ENCODE measurements around the gene CCDC174.

The CCDC174 gene

DNA sequence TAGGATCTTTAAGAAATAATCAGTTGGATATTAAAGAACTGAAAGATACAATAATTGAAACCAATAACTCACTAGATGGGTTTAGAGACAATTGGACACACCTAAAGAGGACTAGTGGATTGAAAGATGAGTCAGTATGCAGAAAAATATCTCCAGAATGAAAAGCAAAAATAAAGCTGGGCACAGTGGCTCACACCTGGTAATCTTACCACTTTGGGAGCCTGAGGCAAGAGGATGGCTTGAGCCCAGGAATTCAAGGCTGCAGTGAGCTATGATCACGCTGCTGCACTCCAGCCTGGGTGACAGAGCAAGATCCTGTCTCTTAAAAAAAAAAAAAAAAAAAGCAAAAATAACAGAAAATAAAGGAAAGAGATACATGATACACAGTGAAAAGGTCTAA lies 37.4 kb upstream of the CCDC174 start:
- H3K4me1 ChIP-seq (ENCODE audit: control insufficient read depth, insufficient read depth, low read length), result no peaks in the 10 kb centered on the region
- no peak overlapping the region for H3K9ac ChIP-seq (ENCODE audit: low read length)
- H3K27me3 ChIP-seq (replicated peaks; ENCODE audit: control insufficient read depth, insufficient read depth, low read length), result peaks cover 29% of the 10 kb centered on the region
- H3K36me3 ChIP-seq (ENCODE audit: control insufficient read depth, insufficient read depth, low read length, severe bottlenecking), result no peaks in the 10 kb centered on the region
- H3K9me3 ChIP-seq (ENCODE audit: control insufficient read depth, low read length), result no peaks in the 10 kb centered on the region
- H3K4me3 ChIP-seq (ENCODE audit: low read length), result no peak overlapping the region
- DNase-seq (ENCODE audit: low read depth), result no peak

DNA sequence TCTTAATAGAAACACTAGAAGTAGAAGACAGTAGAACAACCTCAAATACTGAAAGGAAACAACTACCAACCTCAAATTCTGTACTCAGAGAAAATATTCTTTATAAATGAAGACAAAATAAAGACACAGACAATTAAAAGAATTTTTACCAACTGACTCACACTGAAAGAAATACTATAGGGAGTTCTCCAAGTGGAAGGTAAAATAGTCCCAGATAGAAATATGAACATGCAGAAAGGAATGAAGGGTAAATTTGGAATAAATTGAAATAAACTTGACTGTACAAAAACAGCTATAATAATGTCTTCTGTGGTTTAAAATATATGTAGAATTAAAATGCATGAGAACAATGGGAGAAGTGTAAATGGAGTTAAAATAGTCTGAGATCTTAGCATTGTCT lies 36.7 kb upstream of the CCDC174 start:
- no peaks in the 10 kb centered on the region for H3K36me3 ChIP-seq (ENCODE audit: control insufficient read depth, insufficient read depth, low read length, severe bottlenecking)
- DNase-seq (ENCODE audit: low read depth), result no peak
- H3K4me1 ChIP-seq (ENCODE audit: control insufficient read depth, insufficient read depth, low read length), result no peaks in the 10 kb centered on the region
- H3K9me3 ChIP-seq (ENCODE audit: control insufficient read depth, low read length), result no peaks in the 10 kb centered on the region
- H3K4me3 ChIP-seq (ENCODE audit: low read length), result no peak overlapping the region
- H3K9ac ChIP-seq (ENCODE audit: low read length), result no peak overlapping the region
- H3K27me3 ChIP-seq (replicated peaks; ENCODE audit: control insufficient read depth, insufficient read depth, low read length), result peaks cover 34% of the 10 kb centered on the region

DNA sequence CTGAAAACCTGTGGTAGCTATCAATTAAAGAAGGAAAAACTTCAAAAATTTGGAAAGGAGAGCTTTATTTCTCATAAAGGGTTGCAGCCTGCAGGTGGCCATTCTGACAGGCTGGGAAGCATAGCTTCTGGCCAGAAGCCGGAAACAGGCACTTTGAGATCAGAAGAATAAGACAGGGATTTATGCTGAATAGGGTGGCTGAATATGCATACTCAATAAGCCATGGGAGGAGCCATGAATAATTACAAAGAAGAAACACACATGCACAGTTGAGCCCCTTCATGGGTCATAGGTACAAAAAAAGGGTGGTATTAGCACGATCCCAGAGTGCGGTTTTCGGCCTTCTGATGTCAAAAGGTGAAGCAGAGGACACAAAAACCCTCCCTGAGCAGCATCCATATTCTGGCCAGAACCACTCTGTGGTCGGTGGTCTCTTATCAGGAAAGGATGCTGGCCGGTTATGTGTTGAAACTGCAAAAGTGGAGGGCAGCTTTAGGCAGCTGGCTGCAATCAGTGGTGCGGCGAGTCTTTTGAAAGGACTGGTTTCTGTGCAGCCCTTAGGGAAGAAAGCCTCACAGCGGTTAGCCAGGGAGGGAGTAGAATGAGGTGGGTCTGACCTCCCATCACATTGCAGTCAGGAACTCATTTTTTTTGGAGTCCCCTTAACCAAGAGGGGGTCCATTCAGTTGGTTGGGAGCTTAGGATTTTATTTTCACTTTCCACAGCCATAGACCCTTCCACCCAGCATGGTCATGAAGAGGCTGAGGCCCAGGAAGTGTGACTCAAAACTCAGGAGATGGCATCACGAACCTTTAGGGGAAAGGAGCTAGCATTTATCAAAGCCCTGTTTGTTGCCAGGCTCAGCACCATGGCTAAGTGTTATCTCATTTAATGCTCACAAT lies 34.7 kb upstream of the CCDC174 start:
- Histone ChIP-seq H3K9me3 (ENCODE audit: control insufficient read depth, low read length) (no peaks in the 10 kb centered on the region), H3K36me3 (ENCODE audit: control insufficient read depth, insufficient read depth, low read length, severe bottlenecking) (no peaks in the 10 kb centered on the region), H3K4me1 (ENCODE audit: control insufficient read depth, insufficient read depth, low read length) (no peaks in the 10 kb centered on the region), H3K4me3 (ENCODE audit: low read length) (no peak overlapping the region), H3K27me3 (replicated peaks; ENCODE audit: control insufficient read depth, insufficient read depth, low read length) (peaks cover 30% of the 10 kb centered on the region), H3K9ac (ENCODE audit: low read length) (no peak overlapping the region)
- DNase-seq (ENCODE audit: low read depth), result no peak

DNA sequence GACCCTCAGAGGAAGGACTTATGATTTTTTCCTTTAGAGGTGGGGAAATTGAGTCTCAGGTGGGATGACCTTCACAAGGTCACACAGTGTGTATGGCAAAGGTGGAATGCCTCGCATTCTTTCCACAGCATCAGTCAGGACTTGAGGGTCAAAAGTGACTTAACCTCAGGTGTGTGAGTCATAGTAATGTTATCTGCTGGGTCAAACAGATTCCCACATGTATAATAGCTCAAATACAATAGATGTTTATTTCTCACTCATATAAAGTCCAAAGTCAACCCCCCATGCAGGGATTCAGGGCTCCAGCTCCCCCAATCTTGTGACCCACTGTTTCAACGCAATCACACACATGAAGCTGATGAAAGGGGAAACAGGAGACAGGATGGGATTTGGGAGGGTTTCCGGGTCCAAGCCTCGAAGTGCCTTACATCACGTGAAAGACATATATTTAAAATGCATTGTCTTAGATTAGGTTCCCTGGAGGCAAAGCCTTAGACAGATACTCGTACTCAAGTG lies 34.0 kb upstream of the CCDC174 start:
- Histone ChIP-seq H3K27me3 (replicated peaks; ENCODE audit: control insufficient read depth, insufficient read depth, low read length) (peaks cover 26% of the 10 kb centered on the region), H3K9ac (ENCODE audit: low read length) (no peak overlapping the region), H3K36me3 (ENCODE audit: control insufficient read depth, insufficient read depth, low read length, severe bottlenecking) (no peaks in the 10 kb centered on the region), H3K4me1 (ENCODE audit: control insufficient read depth, insufficient read depth, low read length) (no peaks in the 10 kb centered on the region), H3K9me3 (ENCODE audit: control insufficient read depth, low read length) (no peaks in the 10 kb centered on the region), H3K4me3 (ENCODE audit: low read length) (no peak overlapping the region)
- no peak for DNase-seq (ENCODE audit: low read depth)

DNA sequence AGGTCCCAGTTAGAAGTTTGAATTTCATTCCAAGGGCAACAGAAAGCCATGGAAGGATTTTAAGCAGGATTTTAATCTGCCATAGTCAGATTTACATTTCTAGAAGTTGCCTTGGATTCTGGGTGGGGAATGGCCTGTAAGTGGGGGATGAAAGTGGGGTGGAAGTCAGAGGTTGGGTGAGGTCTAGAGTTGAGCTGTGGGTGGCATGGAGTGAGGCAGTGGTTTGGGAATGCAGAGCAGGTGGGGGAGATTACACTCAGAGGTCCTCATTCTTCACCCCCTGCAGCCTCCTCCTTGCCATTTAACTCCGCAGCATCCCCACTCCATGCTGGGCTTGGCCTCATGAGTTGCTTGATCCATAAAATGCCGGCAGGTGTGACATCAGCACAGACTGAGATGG lies 32.0 kb upstream of the CCDC174 start:
- Histone ChIP-seq H3K9me3 (ENCODE audit: control insufficient read depth, low read length) (no peaks in the 10 kb centered on the region), H3K9ac (ENCODE audit: low read length) (no peak overlapping the region), H3K4me1 (ENCODE audit: control insufficient read depth, insufficient read depth, low read length) (peaks cover 9% of the 10 kb centered on the region), H3K4me3 (ENCODE audit: low read length) (no peak overlapping the region), H3K36me3 (ENCODE audit: control insufficient read depth, insufficient read depth, low read length, severe bottlenecking) (no peaks in the 10 kb centered on the region), H3K27me3 (replicated peaks; ENCODE audit: control insufficient read depth, insufficient read depth, low read length) (peaks cover 26% of the 10 kb centered on the region)
- DNase-seq (ENCODE audit: low read depth), result no peak

DNA sequence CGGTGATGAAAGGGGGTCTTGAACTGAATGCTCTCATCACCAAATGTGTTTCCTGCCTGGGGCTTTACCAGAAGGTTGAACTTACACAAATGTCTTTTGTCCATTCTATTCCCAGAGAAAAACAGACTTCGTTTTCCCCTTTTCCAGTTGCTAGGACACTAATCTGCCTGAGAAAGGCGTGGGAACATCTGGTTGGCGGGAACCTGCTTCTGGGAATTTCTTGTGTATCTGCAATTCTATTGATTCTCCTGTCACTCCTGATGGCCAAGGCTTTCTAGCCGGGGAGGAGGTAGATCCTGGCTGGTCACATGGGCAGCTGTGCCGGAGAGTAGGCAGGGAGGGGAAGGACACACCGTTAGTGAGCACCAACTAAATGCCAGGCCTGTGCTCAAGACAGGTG lies 31.1 kb upstream of the CCDC174 start:
- no peak overlapping the region for H3K4me3 ChIP-seq (ENCODE audit: low read length)
- H3K27me3 ChIP-seq (replicated peaks; ENCODE audit: control insufficient read depth, insufficient read depth, low read length), result peaks cover 26% of the 10 kb centered on the region
- H3K4me1 ChIP-seq (ENCODE audit: control insufficient read depth, insufficient read depth, low read length), result peaks cover 14% of the 10 kb centered on the region
- no peak for DNase-seq (ENCODE audit: low read depth)
- no peaks in the 10 kb centered on the region for H3K36me3 ChIP-seq (ENCODE audit: control insufficient read depth, insufficient read depth, low read length, severe bottlenecking)
- no peaks in the 10 kb centered on the region for H3K9me3 ChIP-seq (ENCODE audit: control insufficient read depth, low read length)
- H3K9ac ChIP-seq (ENCODE audit: low read length), result no peak overlapping the region

DNA sequence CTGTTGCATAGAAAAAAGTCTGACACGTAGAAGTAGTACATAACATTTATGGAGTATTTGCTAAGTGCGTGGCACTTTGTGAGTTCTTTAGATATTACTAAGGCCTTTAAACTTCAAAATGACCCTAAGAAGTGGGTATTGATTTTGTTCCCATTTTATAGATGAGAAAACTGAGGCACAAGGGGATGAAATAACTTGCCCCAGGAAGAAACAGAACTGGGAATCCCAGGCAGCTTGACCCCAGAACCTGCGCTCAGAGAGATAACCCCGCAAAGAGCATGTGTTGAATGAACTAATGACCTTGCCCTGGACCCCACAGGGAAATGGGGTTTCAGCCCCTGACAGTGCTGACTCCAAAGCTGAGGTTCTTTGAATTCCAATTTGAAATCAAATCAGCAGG lies 30.5 kb upstream of the CCDC174 start:
- Histone ChIP-seq H3K27me3 (replicated peaks; ENCODE audit: control insufficient read depth, insufficient read depth, low read length) (peaks cover 26% of the 10 kb centered on the region), H3K9ac (ENCODE audit: low read length) (no peak overlapping the region), H3K4me3 (ENCODE audit: low read length) (no peak overlapping the region), H3K36me3 (ENCODE audit: control insufficient read depth, insufficient read depth, low read length, severe bottlenecking) (no peaks in the 10 kb centered on the region), H3K9me3 (ENCODE audit: control insufficient read depth, low read length) (no peaks in the 10 kb centered on the region), H3K4me1 (ENCODE audit: control insufficient read depth, insufficient read depth, low read length) (peaks cover 14% of the 10 kb centered on the region)
- no peak for DNase-seq (ENCODE audit: low read depth)

DNA sequence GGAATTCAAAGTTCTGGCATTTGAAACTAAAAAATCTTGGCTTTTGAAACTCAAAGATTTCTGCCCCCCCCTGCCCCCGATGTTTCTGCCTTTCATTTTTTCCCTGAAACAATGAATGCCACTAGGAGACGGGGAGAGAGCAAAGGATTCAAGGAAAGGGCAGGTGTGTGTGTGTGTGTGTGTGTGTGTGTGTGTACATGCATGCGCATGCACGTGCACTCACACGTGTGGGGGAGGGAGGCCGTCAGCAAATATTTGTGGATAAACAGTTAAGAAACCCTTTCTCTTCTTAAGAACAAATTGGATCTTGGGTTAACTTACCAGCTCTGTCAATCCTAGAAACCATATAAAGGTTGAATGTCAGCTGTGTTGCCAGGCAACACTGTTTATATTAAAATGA lies 29.2 kb upstream of the CCDC174 start:
- Histone ChIP-seq H3K9ac (ENCODE audit: low read length) (no peak overlapping the region), H3K4me1 (ENCODE audit: control insufficient read depth, insufficient read depth, low read length) (peaks cover 18% of the 10 kb centered on the region), H3K4me3 (ENCODE audit: low read length) (no peak overlapping the region), H3K27me3 (replicated peaks; ENCODE audit: control insufficient read depth, insufficient read depth, low read length) (peaks cover 26% of the 10 kb centered on the region), H3K9me3 (ENCODE audit: control insufficient read depth, low read length) (no peaks in the 10 kb centered on the region), H3K36me3 (ENCODE audit: control insufficient read depth, insufficient read depth, low read length, severe bottlenecking) (no peaks in the 10 kb centered on the region)
- DNase-seq (ENCODE audit: low read depth), result no peak

DNA sequence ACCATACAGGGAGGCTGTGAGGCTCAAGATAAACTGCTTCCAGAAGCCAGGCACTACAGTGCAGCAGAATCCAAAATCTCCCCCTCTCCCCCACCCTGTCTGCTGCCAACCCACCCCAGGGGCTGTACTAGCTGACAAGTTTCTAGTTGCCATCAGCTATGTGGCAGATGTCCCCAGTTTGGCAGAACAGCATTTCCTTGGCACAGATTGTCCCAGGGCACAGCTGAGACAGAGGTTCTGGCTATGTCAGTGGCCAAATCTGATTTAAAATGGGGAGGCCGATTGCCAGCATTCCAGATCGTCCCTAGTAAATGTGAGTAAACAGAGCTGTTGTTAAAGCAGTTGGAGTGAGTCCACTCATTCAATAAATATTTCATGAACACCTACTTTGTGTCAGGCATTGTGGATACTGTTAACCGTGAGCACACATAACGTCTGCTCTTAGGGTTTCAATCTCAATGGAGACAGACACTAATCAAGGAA lies 28.0 kb upstream of the CCDC174 start:
- Histone ChIP-seq H3K27me3 (replicated peaks; ENCODE audit: control insufficient read depth, insufficient read depth, low read length) (peaks cover 23% of the 10 kb centered on the region), H3K9ac (ENCODE audit: low read length) (no peak overlapping the region), H3K4me1 (ENCODE audit: control insufficient read depth, insufficient read depth, low read length) (peaks cover 18% of the 10 kb centered on the region), H3K36me3 (ENCODE audit: control insufficient read depth, insufficient read depth, low read length, severe bottlenecking) (no peaks in the 10 kb centered on the region), H3K9me3 (ENCODE audit: control insufficient read depth, low read length) (peaks cover 7% of the 10 kb centered on the region), H3K4me3 (ENCODE audit: low read length) (no peak overlapping the region)
- DNase-seq (ENCODE audit: low read depth), result no peak

DNA sequence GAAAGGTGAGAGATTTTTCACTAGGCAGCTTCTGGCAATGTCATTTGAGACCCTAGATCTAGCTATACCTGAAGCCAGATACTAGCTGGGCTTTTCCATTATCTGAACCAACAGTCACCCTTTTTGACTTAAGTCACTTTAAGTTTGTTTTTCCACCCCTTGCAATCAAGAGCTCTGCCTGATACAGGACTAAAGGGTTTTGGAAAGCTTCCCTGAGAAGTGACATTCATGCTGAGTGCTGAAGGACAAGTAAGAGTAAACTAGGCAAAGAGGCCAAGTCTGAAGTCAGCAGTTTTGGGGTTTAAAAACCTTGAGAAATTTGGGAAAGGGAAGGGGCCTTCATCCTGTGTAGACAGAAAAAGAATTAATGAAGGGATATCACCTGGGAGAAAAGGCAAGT lies 27.1 kb upstream of the CCDC174 start:
- Histone ChIP-seq H3K9me3 (ENCODE audit: control insufficient read depth, low read length) (peaks cover 13% of the 10 kb centered on the region), H3K4me1 (ENCODE audit: control insufficient read depth, insufficient read depth, low read length) (peaks cover 18% of the 10 kb centered on the region), H3K27me3 (replicated peaks; ENCODE audit: control insufficient read depth, insufficient read depth, low read length) (peaks cover 18% of the 10 kb centered on the region), H3K9ac (ENCODE audit: low read length) (no peak overlapping the region), H3K36me3 (ENCODE audit: control insufficient read depth, insufficient read depth, low read length, severe bottlenecking) (no peaks in the 10 kb centered on the region), H3K4me3 (ENCODE audit: low read length) (no peak overlapping the region)
- DNase-seq (ENCODE audit: low read depth), result no peak

DNA sequence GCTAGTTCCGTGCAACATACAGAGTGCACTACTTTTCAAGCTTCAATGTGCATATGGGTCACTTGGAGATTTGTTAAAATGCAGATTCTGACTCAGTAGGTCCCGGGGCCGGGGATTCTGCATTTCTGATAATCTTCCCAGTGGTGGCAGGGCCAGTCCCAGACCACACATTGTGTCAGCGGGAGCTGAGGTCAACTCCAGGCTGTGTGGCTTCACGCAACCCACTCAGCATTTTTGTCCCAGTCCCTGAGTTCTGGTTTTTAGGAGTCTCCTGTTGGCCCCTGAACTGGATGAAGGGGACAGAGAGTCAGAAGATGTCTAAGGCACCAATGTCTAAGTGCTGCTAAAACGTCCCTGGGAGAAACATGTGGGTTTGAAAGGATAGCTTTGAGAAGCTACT lies 26.1 kb upstream of the CCDC174 start:
- peaks cover 18% of the 10 kb centered on the region for H3K4me1 ChIP-seq (ENCODE audit: control insufficient read depth, insufficient read depth, low read length)
- peaks cover 8% of the 10 kb centered on the region for H3K27me3 ChIP-seq (replicated peaks; ENCODE audit: control insufficient read depth, insufficient read depth, low read length)
- H3K4me3 ChIP-seq (ENCODE audit: low read length), result no peak overlapping the region
- no peaks in the 10 kb centered on the region for H3K36me3 ChIP-seq (ENCODE audit: control insufficient read depth, insufficient read depth, low read length, severe bottlenecking)
- H3K9me3 ChIP-seq (ENCODE audit: control insufficient read depth, low read length), result peaks cover 13% of the 10 kb centered on the region
- H3K9ac ChIP-seq (ENCODE audit: low read length), result no peak overlapping the region
- DNase-seq (ENCODE audit: low read depth), result no peak
